Measurements from ENCODE around the gene OR51D1.

Gene OR51D1

GRCh38 chr11:4644233-4644632 lies 7.0 kb downstream of the OR51D1 start:
- TF ChIP-seq ZFX (IDR thresholded peaks at IDR 0.05) = no peak
- TF ChIP-seq CTCF (conservative IDR thresholded peaks at IDR 0.05) = no peak
- no peak overlapping the region; the same call in 1 of the 2 replicates for H3K27ac ChIP-seq

- no peak overlapping the region for H3K27ac ChIP-seq
- TF ChIP-seq CTCF (conservative IDR thresholded peaks at IDR 0.05) (no peak), ZFX (IDR thresholded peaks at IDR 0.05) (no peak)
These were observed 8.7 kb downstream of the OR51D1 start for GRCh38 chr11:4645974-4646373.

GRCh38 chr11:4647766-4648165 lies 10.5 kb downstream of the OR51D1 start:
- no peak overlapping the region for H3K27ac ChIP-seq
- TF ChIP-seq CTCF (conservative IDR thresholded peaks at IDR 0.05) (no peak), ZFX (IDR thresholded peaks at IDR 0.05) (no peak)

GRCh38 chr11:4654635-4655369 lies 17.5 kb downstream of the OR51D1 start:
- TF ChIP-seq CTCF (conservative IDR thresholded peaks at IDR 0.05) (no peak), ZFX (IDR thresholded peaks at IDR 0.05) (no peak)
- H3K27ac ChIP-seq = no peak overlapping the region

- TF ChIP-seq CTCF (conservative IDR thresholded peaks at IDR 0.05) (no peak), ZFX (IDR thresholded peaks at IDR 0.05) (no peak)
- no peak overlapping the region for H3K27ac ChIP-seq
These were observed 21.6 kb downstream of the OR51D1 start for GRCh38 chr11:4658629-4659445.

- H3K27ac ChIP-seq = no peak overlapping the region
These were observed 25.6 kb downstream of the OR51D1 start for GRCh38 chr11:4662876-4663275.

More at GRCh38 chr11:4662876-4663275, 25.6 kb downstream of the OR51D1 start:
- TF ChIP-seq ZFX (IDR thresholded peaks at IDR 0.05) (no peak), CTCF (conservative IDR thresholded peaks at IDR 0.05) (no peak)
